Endothelial cell of umbilical vein (primary cell): ENCODE data around the gene NEDD4L. TPM values are rescaled to one million over a fixed set of nuclear protein-coding genes. Genes with fewer than 3 reads are reported as not detected.

Experiments
- BruUV-seq: library from RNA; stranded (reverse); fragments of 400-500 nt; replicated peaks from 2 replicates; lab custom pipeline; 2021; lab: Mats Ljungman, UMichigan
- CTCF ChIA-PET: fragments of 300-600, 350-600 bp; sonication (Branson Sonifier 250); formaldehyde crosslinking; loops from one replicate; lab custom pipeline; 2021; ENCODE audit warnings: antibody characterized with exemption, inconsistent platforms; lab: Charles Lee
- POLR2A ChIA-PET: fragments of 300-600, 350-600 bp; sonication (Branson Sonifier 250); formaldehyde crosslinking; loops from one replicate; lab custom pipeline; 2021; ENCODE audit warnings: antibody characterized with exemption, inconsistent platforms; lab: Charles Lee
- DNase-seq: peaks from one replicate; pipeline ENCODE4 v3.0.0-alpha.2; 2011; ENCODE audit warnings: low read depth, low spot score
- FAIRE-seq: peaks from 2 replicates; lab custom pipeline; 2011; peaks lifted over from hg19 to GRCh38; lab: Jason Lieb, UNC
- H2AFZ ChIP-seq: 2 replicates; pipeline ENCODE4 v1.6.0; 2012; ENCODE audit warnings: low read depth, low read length, control low read depth, inconsistent platforms
- H3K27ac ChIP-seq: 2 replicates; pipeline ENCODE4 v1.5.1; 2011; ENCODE audit warnings: low read depth, mild to moderate bottlenecking, control low read depth, low read length, moderate library complexity; ENCODE audit not compliant: insufficient read depth
- H3K27me3 ChIP-seq, 2 experiments: 2 replicates each; pipeline versions ENCODE4 v1.6.0 to v1.6.1; 2011; ENCODE audit warnings: low read length in 2 of 2, mixed read lengths in 1 of 2; ENCODE audit not compliant: control insufficient read depth in 2 of 2, insufficient read depth in 2 of 2
- H3K36me3 ChIP-seq, 2 experiments: 2 replicates in 1 of 2; 3 replicates in 1 of 2; pipeline ENCODE4 v1.5.1; 2011; ENCODE audit warnings: low read length in 2 of 2, mild to moderate bottlenecking in 1 of 2, moderate library complexity in 1 of 2; ENCODE audit not compliant: control insufficient read depth in 2 of 2, insufficient read depth in 2 of 2; ENCODE audit errors: extremely low read depth in 1 of 2
- H3K4me1 ChIP-seq: 3 replicates; pipeline ENCODE4 v1.5.1; 2011; ENCODE audit warnings: mild to moderate bottlenecking, low read length; ENCODE audit not compliant: control insufficient read depth, insufficient read depth; ENCODE audit errors: extremely low read depth
- H3K4me2 ChIP-seq: 2 replicates; pipeline ENCODE4 v1.6.1; 2011; ENCODE audit warnings: low read length, control low read depth, mixed read lengths; ENCODE audit not compliant: insufficient read depth
- H3K4me3 ChIP-seq, 3 experiments: fragments of 200-600 bp in 1 of 3; sonication (generic), shearing (Covaris generic) in 1 of 3; replicated peaks in 1 of 3; 2 replicates each; pipeline ENCODE4 v1.5.1; 2011 to 2016; ENCODE audit warnings: control low read depth in 3 of 3, low read length in 3 of 3, mild to moderate bottlenecking in 2 of 3, inconsistent platforms in 1 of 3, low read depth in 1 of 3, moderate library complexity in 1 of 3; ENCODE audit not compliant: insufficient read depth in 1 of 3
- H3K79me2 ChIP-seq: 2 replicates; pipeline ENCODE4 v1.6.0; 2012; ENCODE audit warnings: low read length, inconsistent platforms; ENCODE audit not compliant: control insufficient read depth, insufficient read depth
- H3K9ac ChIP-seq: replicated peaks from 2 replicates; pipeline ENCODE3; 2011; ENCODE audit warnings: low read length, control low read depth; ENCODE audit not compliant: insufficient read depth; ENCODE audit errors: extremely low read depth
- H3K9me1 ChIP-seq: replicated peaks from 3 replicates; pipeline ENCODE4 v1.6.0; 2011; ENCODE audit warnings: mild to moderate bottlenecking, low read length; ENCODE audit not compliant: control insufficient read depth, insufficient read depth; ENCODE audit errors: extremely low read depth
- H3K9me3 ChIP-seq: replicated peaks from 2 replicates; pipeline ENCODE4 v1.5.1; 2012; ENCODE audit warnings: low read length, inconsistent platforms; ENCODE audit not compliant: control insufficient read depth, insufficient read depth
- H4K20me1 ChIP-seq: replicated peaks from 2 replicates; pipeline ENCODE3; 2011; ENCODE audit warnings: mild to moderate bottlenecking, low read length; ENCODE audit not compliant: control insufficient read depth, insufficient read depth; ENCODE audit errors: extremely low read depth
- CTCF ChIP-seq, 2 donors: IDR thresholded peaks; 1 replicate in 1 of 2; 2 replicates in 1 of 2; pipeline ENCODE4 v1.5.1; 2011; ENCODE audit warnings: low read length in 2 of 2, mild to moderate bottlenecking in 2 of 2, moderate library complexity in 2 of 2, control low read depth in 1 of 2, inconsistent platforms in 1 of 2, low read depth in 1 of 2; ENCODE audit not compliant: insufficient read depth in 1 of 2; ENCODE audit errors: extremely low read depth in 1 of 2
- EZH2 ChIP-seq: IDR thresholded peaks from 2 replicates; pipeline ENCODE4 v1.6.1; 2012; ENCODE audit warnings: borderline replicate concordance, low read depth, mild to moderate bottlenecking, moderate library complexity, low read length, inconsistent platforms; ENCODE audit not compliant: severe bottlenecking
- FOS ChIP-seq: IDR thresholded peaks from 2 replicates; pipeline ENCODE4 v1.6.1; 2011; ENCODE audit warnings: mild to moderate bottlenecking, low read length, moderate library complexity, borderline replicate concordance; ENCODE audit not compliant: insufficient read depth
- GATA2 ChIP-seq: IDR thresholded peaks from 2 replicates; pipeline ENCODE4 v1.7.0; 2011; ENCODE audit warnings: low read depth, mild to moderate bottlenecking, moderate library complexity, mixed read lengths, low read length; ENCODE audit not compliant: insufficient read length, insufficient read depth
- JUN ChIP-seq: IDR thresholded peaks from 2 replicates; pipeline ENCODE4 v1.6.1; 2011; ENCODE audit warnings: borderline replicate concordance, low read depth; ENCODE audit not compliant: insufficient read length, insufficient read depth
- MAX ChIP-seq: IDR thresholded peaks from 2 replicates; pipeline ENCODE4 v1.6.1; 2011; ENCODE audit not compliant: insufficient read depth, insufficient read length
- MYC ChIP-seq: IDR thresholded peaks from one replicate; pipeline ENCODE4 v1.6.1; 2011; ENCODE audit warnings: mild to moderate bottlenecking, low read depth, low read length
- POLR2A ChIP-seq: IDR thresholded peaks from 2 replicates; pipeline ENCODE4 v1.6.1; 2012; ENCODE audit warnings: low read depth, mild to moderate bottlenecking, control low read depth, low read length
- POLR2AphosphoS5 ChIP-seq: IDR thresholded peaks from 2 replicates; pipeline ENCODE4 v1.6.1; 2012; ENCODE audit warnings: low read depth, mild to moderate bottlenecking, control low read depth, low read length, moderate library complexity; ENCODE audit not compliant: insufficient read depth
- dilution Hi-C: fragments of 300-500 bp; cut with MboI; formaldehyde crosslinking; loops from one replicate; pipeline ENCODE4 v1.15.0; 2019; ENCODE audit warnings: low sequenced_read_pairs; ENCODE audit not compliant: extremely low pct_ligation_motif_present
- intact Hi-C: fragments of 100-400 bp; cut with micrococcal nuclease; formaldehyde crosslinking; loops from one replicate; pipeline ENCODE4 v1.10.0; 2022
- polyA plus RNA-seq, 4 experiments: library from polyadenylated mRNA; depleted of rRNA in 3 of 4; stranded (reverse) in 3 of 4; unstranded in 1 of 4; fragments of >200 nt; gene quantifications; 2 replicates each; pipeline versions ENCODE4 v1.2.1 to v1.2.3, GENCODE V29; 2011 to 2012; ENCODE audit warnings: missing spikeins in 1 of 4
- total RNA-seq: library from RNA; stranded (reverse); gene quantifications from 2 replicates; pipeline ENCODE4 v1.2.3, GENCODE V29; 2021

Gene NEDD4L
- total and polyA plus RNA-seq, 2 donors (not counting 3 experiments of a cell fraction or from before 2014, with no cell fraction given) = 20.5 to 78.9 TPM

DNA sequence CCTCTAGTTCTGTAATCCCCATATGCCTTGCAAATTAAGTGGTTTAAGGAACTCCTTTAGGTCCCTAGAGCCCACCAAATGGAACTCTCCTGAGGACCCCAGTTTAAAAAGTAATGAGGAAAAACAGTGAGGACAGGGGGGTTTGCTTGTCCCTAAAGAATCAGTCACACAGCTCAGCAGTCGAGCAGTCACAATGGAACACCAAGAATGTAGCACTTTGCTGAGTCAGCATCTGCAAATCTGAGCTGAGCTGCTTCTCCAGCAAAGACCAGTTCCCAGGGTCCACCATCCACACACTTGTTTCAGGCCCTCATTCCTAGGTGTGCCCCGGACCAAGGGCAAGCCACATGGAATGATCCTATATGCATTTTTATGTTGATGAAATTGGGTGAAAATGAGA, 46.2 kb upstream of the NEDD4L start:
- H3K79me2 ChIP-seq = no peaks in the 10 kb centered on the region
- no peak overlapping the region for H3K9ac ChIP-seq
- BruUV-seq = no TSS peak
- H3K27me3 ChIP-seq = peaks cover 3 to 4% of the 10 kb centered on the region in 2 experiments
- no peaks in the 10 kb centered on the region for H3K9me3 ChIP-seq
- H4K20me1 ChIP-seq = no peaks in the 10 kb centered on the region
- dilution Hi-C loops = no loop called here
- no peaks in the 10 kb centered on the region for H3K36me3 ChIP-seq
- TF ChIP-seq JUN (no peak), FOS (no peak), POLR2A (no peak), MYC (no peak), GATA2 (no peak), CTCF (IDR thresholded peaks at IDR 0.05; ENCODE audit: extremely low read depth in 1 of 2, insufficient read depth in 1 of 2, low read depth in 1 of 2, low read length in 2 of 2) (no peak), EZH2 (no peak), MAX (no peak), POLR2AphosphoS5 (no peak)
- intact Hi-C loops = no loop called here
- no peak overlapping the region for H3K27ac ChIP-seq
- no peaks in the 10 kb centered on the region for H3K9me1 ChIP-seq
- POLR2A ChIA-PET = no interaction called here
- H2AFZ ChIP-seq = no peak overlapping the region
- H3K4me1 ChIP-seq = no peaks in the 10 kb centered on the region
- CTCF ChIA-PET = no interaction called here
- H3K4me2 ChIP-seq = no peak overlapping the region
- DNase-seq = no peak
- no peak for FAIRE-seq
- no peak overlapping the region for H3K4me3 ChIP-seq
